Measurements from ENCODE around the gene KAZN.

The KAZN gene

DNA sequence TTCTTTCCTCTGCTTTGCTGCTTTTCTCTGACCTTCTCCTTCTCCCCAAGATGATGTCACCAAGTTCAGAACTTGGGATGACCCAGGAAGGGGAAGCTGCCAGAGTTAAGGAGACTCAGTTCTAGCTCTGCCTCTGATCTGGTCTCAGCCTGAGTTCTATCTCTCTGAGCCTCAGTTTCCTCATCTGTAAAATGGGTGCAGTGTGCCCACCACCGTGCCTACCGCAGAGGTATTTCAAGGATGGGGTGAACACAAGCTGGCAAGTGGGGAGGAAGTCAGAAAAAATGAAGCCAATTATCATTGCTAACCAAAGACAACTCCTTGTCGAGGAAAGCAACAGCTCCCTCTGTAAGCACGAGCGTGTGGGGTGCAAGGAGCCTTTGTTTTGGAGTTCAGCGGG is 249.7 kb downstream of the KAZN start:
- H3K4me3 ChIP-seq (ENCODE audit: low read depth, low read length), result no peak overlapping the region
- no peaks in the 10 kb centered on the region for H3K9me3 ChIP-seq (ENCODE audit: control insufficient read depth, insufficient read depth, low read length)
- H3K4me1 ChIP-seq (ENCODE audit: control insufficient read depth, insufficient read depth, low read length), result no peaks in the 10 kb centered on the region
- H3K36me3 ChIP-seq (ENCODE audit: control insufficient read depth, insufficient read depth, low read length), result no peaks in the 10 kb centered on the region
- no peak overlapping the region for H3K9ac ChIP-seq (ENCODE audit: low read depth, low read length)
- no peaks in the 10 kb centered on the region for H3K27me3 ChIP-seq (ENCODE audit: control insufficient read depth, insufficient read depth, low read length)

DNA sequence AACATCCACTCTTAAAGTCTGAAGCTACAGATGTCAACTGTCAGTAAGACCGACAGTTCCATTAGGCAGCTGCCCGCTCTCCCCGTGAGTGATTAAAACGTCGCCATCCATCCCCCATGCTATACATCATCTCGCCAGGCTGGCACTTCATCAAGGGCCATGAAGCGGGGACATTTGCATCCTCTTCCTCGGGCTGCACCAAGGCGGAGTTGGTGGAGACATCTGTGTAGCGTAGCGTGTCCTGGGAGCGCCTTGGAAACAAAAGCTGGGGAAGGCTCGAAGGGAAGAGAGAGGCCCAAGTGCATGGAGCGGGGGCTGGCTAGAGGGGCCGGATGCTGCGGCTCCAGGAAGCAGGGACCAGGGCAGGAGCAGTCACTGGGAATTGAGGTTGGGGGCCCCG is 250.1 kb downstream of the KAZN start:
- no peak overlapping the region for H3K4me3 ChIP-seq (ENCODE audit: low read depth, low read length)
- no peaks in the 10 kb centered on the region for H3K36me3 ChIP-seq (ENCODE audit: control insufficient read depth, insufficient read depth, low read length)
- H3K4me1 ChIP-seq (ENCODE audit: control insufficient read depth, insufficient read depth, low read length), result no peaks in the 10 kb centered on the region
- H3K27me3 ChIP-seq (ENCODE audit: control insufficient read depth, insufficient read depth, low read length), result no peaks in the 10 kb centered on the region
- H3K9ac ChIP-seq (ENCODE audit: low read depth, low read length), result no peak overlapping the region
- no peaks in the 10 kb centered on the region for H3K9me3 ChIP-seq (ENCODE audit: control insufficient read depth, insufficient read depth, low read length)

DNA sequence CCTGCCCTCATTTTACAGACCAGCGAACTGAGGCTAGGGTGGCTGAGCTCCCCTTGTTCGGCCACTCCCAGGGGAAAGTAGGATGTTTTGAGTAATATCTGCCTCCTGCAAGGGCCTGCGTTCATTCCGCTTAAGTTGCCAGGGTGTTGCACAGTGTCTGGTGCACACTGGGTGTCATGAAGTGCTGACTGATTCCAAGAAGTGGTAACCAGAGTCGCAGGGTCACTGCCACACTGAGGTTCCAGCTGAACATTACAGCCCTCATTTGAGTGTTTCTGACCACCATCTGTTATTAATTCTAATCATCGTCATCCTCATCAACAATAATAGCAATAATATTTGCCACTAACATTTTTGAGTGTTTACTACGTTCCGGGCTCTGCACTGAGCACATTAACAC is 250.6 kb downstream of the KAZN start:
- Histone ChIP-seq H3K4me1 (ENCODE audit: control insufficient read depth, insufficient read depth, low read length) (no peaks in the 10 kb centered on the region), H3K9ac (ENCODE audit: low read depth, low read length) (no peak overlapping the region), H3K27me3 (ENCODE audit: control insufficient read depth, insufficient read depth, low read length) (no peaks in the 10 kb centered on the region), H3K4me3 (ENCODE audit: low read depth, low read length) (no peak overlapping the region), H3K9me3 (ENCODE audit: control insufficient read depth, insufficient read depth, low read length) (no peaks in the 10 kb centered on the region), H3K36me3 (ENCODE audit: control insufficient read depth, insufficient read depth, low read length) (no peaks in the 10 kb centered on the region)

DNA sequence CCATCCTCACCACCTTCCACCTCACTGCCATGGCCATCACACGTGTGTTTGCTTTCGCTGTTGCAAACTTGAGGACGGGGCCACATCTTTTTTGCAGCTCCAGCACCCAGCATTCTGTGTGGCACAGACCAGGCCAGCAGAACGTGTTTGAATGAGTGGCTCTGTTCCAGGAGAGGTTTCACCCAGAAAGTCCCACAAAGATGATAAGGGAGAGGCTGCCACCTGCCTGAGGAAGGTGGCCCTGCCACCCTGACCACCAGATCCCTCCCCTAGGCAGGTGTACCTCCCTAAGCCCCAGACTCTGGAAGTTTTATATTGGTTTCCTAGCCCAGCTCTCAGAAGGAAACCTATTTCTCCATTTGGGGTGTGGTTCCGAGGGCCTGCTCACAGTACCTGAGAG is 252.1 kb downstream of the KAZN start:
- Histone ChIP-seq H3K4me3 (ENCODE audit: low read depth, low read length) (no peak overlapping the region), H3K4me1 (ENCODE audit: control insufficient read depth, insufficient read depth, low read length) (no peaks in the 10 kb centered on the region), H3K9me3 (ENCODE audit: control insufficient read depth, insufficient read depth, low read length) (no peaks in the 10 kb centered on the region), H3K27me3 (ENCODE audit: control insufficient read depth, insufficient read depth, low read length) (no peaks in the 10 kb centered on the region), H3K9ac (ENCODE audit: low read depth, low read length) (no peak overlapping the region), H3K36me3 (ENCODE audit: control insufficient read depth, insufficient read depth, low read length) (no peaks in the 10 kb centered on the region)

DNA sequence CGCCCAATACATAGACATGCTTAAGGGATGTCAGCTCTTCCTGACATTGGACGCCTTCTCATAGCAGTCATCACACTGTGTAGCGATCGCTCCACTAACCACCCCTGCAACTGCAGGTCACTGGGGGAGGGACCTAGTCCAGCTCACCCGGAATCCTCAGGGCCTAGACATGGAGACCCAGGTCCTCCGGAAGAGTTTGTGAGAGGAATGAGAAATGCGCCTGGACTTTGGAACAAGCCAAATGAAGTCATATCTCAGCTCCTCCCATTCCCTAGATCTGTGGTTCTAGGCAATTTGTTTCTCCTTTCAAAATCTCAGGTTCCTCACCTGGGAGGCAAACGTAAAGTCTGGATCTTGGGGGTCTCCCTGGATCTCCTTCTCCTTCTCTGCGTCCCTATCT is 253.3 kb downstream of the KAZN start:
- Histone ChIP-seq H3K9me3 (ENCODE audit: control insufficient read depth, insufficient read depth, low read length) (no peaks in the 10 kb centered on the region), H3K9ac (ENCODE audit: low read depth, low read length) (no peak overlapping the region), H3K4me3 (ENCODE audit: low read depth, low read length) (no peak overlapping the region), H3K36me3 (ENCODE audit: control insufficient read depth, insufficient read depth, low read length) (no peaks in the 10 kb centered on the region), H3K27me3 (ENCODE audit: control insufficient read depth, insufficient read depth, low read length) (no peaks in the 10 kb centered on the region), H3K4me1 (ENCODE audit: control insufficient read depth, insufficient read depth, low read length) (no peaks in the 10 kb centered on the region)

DNA sequence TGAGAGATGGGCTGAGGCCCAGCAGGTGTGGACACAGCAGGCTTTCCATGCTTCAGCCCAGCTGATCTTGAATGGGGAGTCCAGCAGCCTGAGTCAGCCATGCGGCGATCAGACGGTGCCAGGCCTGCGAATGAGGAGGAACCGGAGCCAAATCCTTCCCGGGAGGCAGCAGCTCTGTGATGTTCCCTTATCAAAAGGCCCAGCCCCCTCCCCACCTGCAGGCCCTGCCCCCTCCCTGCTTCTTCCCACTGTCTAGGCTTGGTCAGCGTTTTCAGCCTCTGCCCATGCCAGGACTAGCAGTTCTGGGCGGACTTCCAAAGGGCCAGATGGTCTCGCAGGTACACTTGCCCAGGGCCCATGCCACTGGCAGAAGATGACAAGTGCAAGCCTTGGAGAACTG is 253.8 kb downstream of the KAZN start:
- H3K27me3 ChIP-seq (ENCODE audit: control insufficient read depth, insufficient read depth, low read length), result no peaks in the 10 kb centered on the region
- no peaks in the 10 kb centered on the region for H3K9me3 ChIP-seq (ENCODE audit: control insufficient read depth, insufficient read depth, low read length)
- no peaks in the 10 kb centered on the region for H3K4me1 ChIP-seq (ENCODE audit: control insufficient read depth, insufficient read depth, low read length)
- H3K9ac ChIP-seq (ENCODE audit: low read depth, low read length), result no peak overlapping the region
- no peak overlapping the region for H3K4me3 ChIP-seq (ENCODE audit: low read depth, low read length)
- H3K36me3 ChIP-seq (ENCODE audit: control insufficient read depth, insufficient read depth, low read length), result no peaks in the 10 kb centered on the region

DNA sequence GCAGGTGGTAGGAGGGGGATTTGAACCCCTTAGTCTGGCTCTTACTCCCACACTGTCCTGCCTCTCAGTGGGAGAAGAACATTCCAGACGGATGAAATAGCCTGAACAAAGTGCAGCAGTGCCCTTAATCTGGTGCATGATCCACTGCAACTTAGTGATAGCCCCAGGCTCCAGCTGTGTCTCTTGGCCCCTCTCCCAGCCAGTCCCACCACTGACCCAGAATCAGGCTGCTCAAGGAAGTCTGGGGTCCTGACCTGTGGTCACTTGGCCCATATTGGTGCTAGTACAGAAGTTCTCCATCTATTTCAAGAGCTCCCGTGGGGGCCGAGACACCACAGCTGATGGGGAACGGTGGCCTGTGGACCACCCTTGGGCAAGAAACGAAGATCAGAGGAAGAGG is 255.0 kb downstream of the KAZN start:
- Histone ChIP-seq H3K9ac (ENCODE audit: low read depth, low read length) (no peak overlapping the region), H3K9me3 (ENCODE audit: control insufficient read depth, insufficient read depth, low read length) (no peaks in the 10 kb centered on the region), H3K36me3 (ENCODE audit: control insufficient read depth, insufficient read depth, low read length) (no peaks in the 10 kb centered on the region), H3K27me3 (ENCODE audit: control insufficient read depth, insufficient read depth, low read length) (no peaks in the 10 kb centered on the region), H3K4me3 (ENCODE audit: low read depth, low read length) (no peak overlapping the region), H3K4me1 (ENCODE audit: control insufficient read depth, insufficient read depth, low read length) (no peaks in the 10 kb centered on the region)

DNA sequence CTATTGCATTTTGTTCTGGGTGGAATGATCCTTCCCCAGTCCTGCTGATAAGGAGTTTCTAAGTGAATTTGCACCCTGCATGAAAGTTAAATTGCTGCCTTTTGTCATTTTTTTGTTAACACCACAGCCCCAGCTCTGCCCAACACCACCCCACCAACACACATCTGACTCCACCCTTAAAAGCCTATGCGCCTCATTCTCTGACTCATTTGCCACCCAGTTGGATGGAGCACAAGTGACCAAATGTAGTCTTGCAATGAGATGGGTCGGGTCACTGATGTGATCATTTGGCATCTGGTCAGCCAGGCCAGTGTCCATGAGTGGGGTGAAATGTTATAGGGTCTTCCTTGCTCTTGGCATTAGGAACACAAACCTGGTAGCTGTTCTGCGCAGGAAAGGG is 256.8 kb downstream of the KAZN start:
- Histone ChIP-seq H3K9me3 (ENCODE audit: control insufficient read depth, insufficient read depth, low read length) (no peaks in the 10 kb centered on the region), H3K9ac (ENCODE audit: low read depth, low read length) (no peak overlapping the region), H3K27me3 (ENCODE audit: control insufficient read depth, insufficient read depth, low read length) (no peaks in the 10 kb centered on the region), H3K4me3 (ENCODE audit: low read depth, low read length) (no peak overlapping the region), H3K36me3 (ENCODE audit: control insufficient read depth, insufficient read depth, low read length) (no peaks in the 10 kb centered on the region), H3K4me1 (ENCODE audit: control insufficient read depth, insufficient read depth, low read length) (no peaks in the 10 kb centered on the region)

DNA sequence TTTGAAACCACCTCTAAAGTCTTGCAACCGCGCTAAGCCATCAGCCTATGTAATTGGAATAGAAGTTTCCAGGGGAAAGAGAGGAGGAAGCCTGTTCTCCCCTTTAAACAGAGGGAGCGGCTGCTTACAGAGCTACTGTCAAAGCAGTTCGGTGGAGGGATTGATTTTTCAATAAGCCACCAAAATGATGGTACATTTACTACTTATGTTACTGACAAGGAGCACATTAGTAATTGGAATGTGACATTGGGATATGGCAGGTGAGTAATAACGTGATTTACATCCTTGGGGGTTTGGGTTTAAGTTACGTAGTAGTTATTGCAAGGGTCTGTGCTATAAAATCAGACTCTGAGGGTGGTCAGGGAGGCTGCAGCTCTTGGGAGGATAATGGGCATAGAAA is 257.3 kb downstream of the KAZN start:
- no peaks in the 10 kb centered on the region for H3K9me3 ChIP-seq (ENCODE audit: control insufficient read depth, insufficient read depth, low read length)
- H3K36me3 ChIP-seq (ENCODE audit: control insufficient read depth, insufficient read depth, low read length), result no peaks in the 10 kb centered on the region
- no peak overlapping the region for H3K4me3 ChIP-seq (ENCODE audit: low read depth, low read length)
- no peak overlapping the region for H3K9ac ChIP-seq (ENCODE audit: low read depth, low read length)
- H3K4me1 ChIP-seq (ENCODE audit: control insufficient read depth, insufficient read depth, low read length), result no peaks in the 10 kb centered on the region
- H3K27me3 ChIP-seq (ENCODE audit: control insufficient read depth, insufficient read depth, low read length), result no peaks in the 10 kb centered on the region

DNA sequence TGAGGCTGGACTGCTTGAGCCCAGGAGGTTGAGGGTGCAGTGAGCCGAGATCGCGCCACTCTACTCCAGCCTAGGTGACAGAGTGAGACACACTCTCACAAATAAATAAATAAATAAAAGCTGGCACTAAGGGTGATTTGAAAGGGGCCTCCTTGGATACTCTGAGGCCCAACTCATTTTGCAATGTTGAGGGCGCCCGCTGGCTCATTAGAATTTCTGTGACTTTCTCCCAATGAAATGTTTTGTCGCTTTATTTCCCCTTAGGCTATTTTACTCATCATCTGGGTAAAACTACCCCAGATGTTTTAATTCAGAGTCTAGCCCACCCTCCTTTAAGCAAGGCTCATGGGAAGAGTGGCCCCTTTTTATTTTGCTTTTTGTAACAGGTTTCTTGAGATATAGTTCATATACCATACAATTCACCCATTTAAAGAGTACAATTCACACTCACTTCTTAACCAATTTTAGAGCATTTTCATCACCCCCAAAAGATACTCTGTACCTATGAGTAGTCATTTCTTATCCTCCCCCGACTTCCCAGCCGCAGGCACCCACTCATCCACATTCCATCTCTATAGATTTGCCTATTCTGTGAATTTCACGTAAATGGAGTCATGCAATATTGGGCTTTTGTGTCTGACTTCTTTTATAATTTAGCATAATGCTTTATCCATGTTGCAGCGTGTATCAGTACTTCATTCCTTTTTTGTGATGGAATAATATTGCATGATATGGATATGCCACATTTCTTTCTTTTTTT is 259.1 kb downstream of the KAZN start:
- Histone ChIP-seq H3K9ac (ENCODE audit: low read depth, low read length) (no peak overlapping the region), H3K27me3 (ENCODE audit: control insufficient read depth, insufficient read depth, low read length) (no peaks in the 10 kb centered on the region), H3K4me1 (ENCODE audit: control insufficient read depth, insufficient read depth, low read length) (no peaks in the 10 kb centered on the region), H3K4me3 (ENCODE audit: low read depth, low read length) (no peak overlapping the region), H3K9me3 (ENCODE audit: control insufficient read depth, insufficient read depth, low read length) (no peaks in the 10 kb centered on the region), H3K36me3 (ENCODE audit: control insufficient read depth, insufficient read depth, low read length) (no peaks in the 10 kb centered on the region)

DNA sequence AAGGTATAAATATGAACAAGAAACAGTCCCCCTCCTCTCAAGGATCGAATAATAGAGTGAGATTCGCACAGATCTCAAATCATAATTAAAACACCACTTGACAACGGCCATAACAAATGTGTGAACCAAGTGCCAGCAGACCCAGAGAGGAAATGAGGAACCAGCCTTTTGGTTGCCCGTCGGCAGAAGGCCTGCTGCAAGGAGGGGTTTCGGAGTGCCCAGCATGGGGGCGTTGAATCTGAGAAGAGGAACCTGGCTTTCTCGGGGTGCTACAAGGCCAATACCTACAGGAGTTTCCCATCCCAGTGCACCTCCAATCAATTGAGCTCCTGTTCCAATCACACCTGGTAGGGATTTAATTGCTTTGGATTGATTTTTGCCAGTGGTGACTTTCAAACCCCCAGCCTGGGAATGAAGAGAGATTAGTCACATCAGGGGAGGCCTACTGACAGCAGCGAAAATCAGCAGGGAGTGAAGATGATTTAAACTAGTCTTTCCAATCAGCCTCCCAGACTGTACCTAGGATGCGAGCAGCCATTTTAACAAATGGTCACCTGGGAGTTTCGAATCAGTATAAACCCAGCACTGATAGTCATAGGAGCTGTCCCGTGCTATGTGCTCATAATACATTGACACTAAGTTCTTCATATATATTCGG is 263.8 kb downstream of the KAZN start:
- Histone ChIP-seq H3K36me3 (ENCODE audit: control insufficient read depth, insufficient read depth, low read length) (no peaks in the 10 kb centered on the region), H3K9me3 (ENCODE audit: control insufficient read depth, insufficient read depth, low read length) (no peaks in the 10 kb centered on the region), H3K4me3 (ENCODE audit: low read depth, low read length) (no peak overlapping the region), H3K9ac (ENCODE audit: low read depth, low read length) (no peak overlapping the region), H3K4me1 (ENCODE audit: control insufficient read depth, insufficient read depth, low read length) (peaks cover 2% of the 10 kb centered on the region), H3K27me3 (ENCODE audit: control insufficient read depth, insufficient read depth, low read length) (no peaks in the 10 kb centered on the region)

DNA sequence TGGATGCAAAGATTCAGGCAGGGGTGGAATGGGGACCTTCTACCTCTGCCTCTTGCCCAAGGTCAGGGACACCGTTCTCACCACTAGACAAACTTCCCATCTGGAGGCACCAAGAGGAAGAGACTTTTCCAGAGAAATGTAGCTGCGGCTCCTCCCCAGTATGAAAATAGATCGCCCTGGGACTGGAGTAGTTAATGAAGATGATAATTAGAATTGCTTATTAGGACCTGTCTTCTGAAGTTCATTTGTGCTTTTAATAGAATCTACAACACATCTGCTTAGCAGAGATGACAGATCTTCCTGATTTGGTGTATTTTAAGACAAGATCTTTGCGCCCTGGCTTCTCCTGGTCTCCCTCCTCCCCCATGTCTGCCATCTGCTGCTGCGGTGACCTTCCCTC is 266.6 kb downstream of the KAZN start:
- Histone ChIP-seq H3K36me3 (ENCODE audit: control insufficient read depth, insufficient read depth, low read length) (no peaks in the 10 kb centered on the region), H3K9ac (ENCODE audit: low read depth, low read length) (no peak overlapping the region), H3K4me3 (ENCODE audit: low read depth, low read length) (no peak overlapping the region), H3K9me3 (ENCODE audit: control insufficient read depth, insufficient read depth, low read length) (no peaks in the 10 kb centered on the region), H3K27me3 (ENCODE audit: control insufficient read depth, insufficient read depth, low read length) (no peaks in the 10 kb centered on the region), H3K4me1 (ENCODE audit: control insufficient read depth, insufficient read depth, low read length) (peaks cover 2% of the 10 kb centered on the region)
